ENCODE data around the gene UBE3B.
A peak's percentile ranks its signal among the peaks of the same experiment; 100 is the strongest.

Gene UBE3B

DNA sequence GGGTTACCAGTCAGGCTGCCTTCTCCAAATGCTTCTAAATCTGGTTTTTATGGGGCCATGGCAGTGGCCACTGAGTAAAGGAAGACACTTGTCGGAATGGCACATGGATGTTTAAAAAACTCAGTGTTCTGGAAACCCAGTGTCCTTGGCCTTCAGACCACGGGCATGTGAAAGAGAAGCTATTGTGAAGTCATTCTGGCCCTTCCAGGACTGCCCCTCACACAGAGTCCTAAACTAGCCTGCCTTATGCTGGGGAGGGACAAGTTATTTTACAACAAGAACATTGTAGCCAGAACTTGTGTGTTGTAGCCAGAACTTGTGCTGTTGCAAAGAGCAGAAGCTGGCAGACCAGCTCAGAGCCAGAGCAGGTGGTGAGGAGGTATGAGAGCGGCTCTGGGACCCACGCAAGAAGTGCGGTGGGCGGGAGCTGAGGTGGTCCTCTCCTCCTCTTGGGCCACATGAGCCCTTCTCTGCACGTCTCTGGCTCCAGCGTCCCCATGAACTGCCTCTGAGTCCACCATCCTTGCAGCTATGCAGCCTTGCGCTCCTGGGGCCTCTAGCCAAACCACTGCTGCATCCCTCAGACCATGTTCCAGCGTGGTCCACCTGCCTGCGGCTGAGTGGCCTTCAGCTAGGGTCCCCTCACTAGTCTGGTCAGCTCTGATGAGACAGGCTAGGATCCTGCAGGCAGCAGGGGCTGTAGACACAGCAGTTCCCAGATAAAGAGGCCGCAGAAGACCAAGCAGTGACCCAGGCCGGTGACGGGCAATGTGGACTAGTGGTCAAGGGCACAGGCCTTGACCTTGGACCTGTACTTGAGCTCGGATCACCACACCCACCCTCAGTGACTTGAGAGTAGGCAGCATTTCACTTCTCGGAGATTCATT is 63.3 kb downstream of the UBE3B start:
- Histone ChIP-seq H4K12ac (ENCODE audit: low read depth, low read length) (no peak overlapping the region), H3K9ac (ENCODE audit: low read length) (no peak overlapping the region), H3K14ac (ENCODE audit: low read length) (no peak overlapping the region), H3K4ac (ENCODE audit: low read depth, low read length) (no peak overlapping the region), H3K18ac (ENCODE audit: low read length) (no peak overlapping the region), H3K27ac (ENCODE audit: low read depth, low read length) (no peak overlapping the region), H2BK120ac (ENCODE audit: insufficient read depth, low read length, poor library complexity) (no peak overlapping the region), H4K91ac (ENCODE audit: low read depth, low read length) (no peak overlapping the region), H3K4me1 (ENCODE audit: control insufficient read depth in 1 of 2, insufficient read depth in 2 of 2, low read length in 2 of 2) (peaks cover 3% of the 10 kb centered on the region in 2 experiments), H3K79me1 (ENCODE audit: low read length) (no peaks in the 10 kb centered on the region), H2BK12ac (ENCODE audit: low read length) (no peak overlapping the region), H3K27me3 (ENCODE audit: insufficient read depth, low read length) (no peaks in the 10 kb centered on the region), H3K79me2 (ENCODE audit: control insufficient read depth, insufficient read depth, low read length, poor library complexity) (no peaks in the 10 kb centered on the region), H2BK5ac (ENCODE audit: low read depth, low read length, poor library complexity) (no peak overlapping the region), H3K23ac (ENCODE audit: low read length) (no peak overlapping the region), H3K36me3 (ENCODE audit: control insufficient read depth in 1 of 2, insufficient read depth in 2 of 2, low read length in 2 of 2) (peaks cover 2% of the 10 kb centered on the region in 2 experiments), H3K4me2 (ENCODE audit: low read length) (no peak overlapping the region), H2AK5ac (ENCODE audit: low read length) (no peak overlapping the region), H4K8ac (ENCODE audit: low read depth, low read length) (no peak overlapping the region), H2AFZ (ENCODE audit: insufficient read depth, low read length, poor library complexity) (no peak overlapping the region), H3K4me3 (ENCODE audit: low read depth, low read length) (peak overlapping the region; percentile 28), H3K9me3 (ENCODE audit: insufficient read depth, low read depth, low read length) (peaks cover 3% of the 10 kb centered on the region)
- no CpG with 5 or more reads among the region's 16 CpGs for WGBS (ENCODE audit: extremely low coverage, insufficient coverage, insufficient read length)
- no peak for DNase-seq

DNA sequence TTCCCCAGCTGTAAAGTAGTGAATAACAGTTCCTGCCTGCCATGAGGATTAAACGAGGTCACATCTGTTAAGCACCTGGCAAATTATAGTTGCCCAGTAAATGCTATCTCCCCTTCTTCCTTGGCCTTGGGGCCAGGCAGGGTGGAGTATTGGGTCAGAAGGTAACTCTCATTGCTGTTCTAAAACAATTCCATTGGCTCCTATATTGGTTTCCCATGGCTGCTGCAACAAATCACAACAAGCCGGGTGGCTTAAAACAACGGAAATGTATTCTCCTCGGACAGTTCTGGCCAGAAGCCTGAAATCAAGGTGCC is 63.9 kb downstream of the UBE3B start:
- Histone ChIP-seq H3K79me2 (ENCODE audit: control insufficient read depth, insufficient read depth, low read length, poor library complexity) (no peaks in the 10 kb centered on the region), H3K9ac (ENCODE audit: low read length) (no peak overlapping the region), H3K79me1 (ENCODE audit: low read length) (no peaks in the 10 kb centered on the region), H2AK5ac (ENCODE audit: low read length) (no peak overlapping the region), H3K9me3 (ENCODE audit: insufficient read depth, low read depth, low read length) (peaks cover 3% of the 10 kb centered on the region), H3K23ac (ENCODE audit: low read length) (no peak overlapping the region), H3K4me3 (ENCODE audit: low read depth, low read length) (no peak overlapping the region), H2BK120ac (ENCODE audit: insufficient read depth, low read length, poor library complexity) (no peak overlapping the region), H3K27me3 (ENCODE audit: insufficient read depth, low read length) (no peaks in the 10 kb centered on the region), H3K18ac (ENCODE audit: low read length) (no peak overlapping the region), H3K27ac (ENCODE audit: low read depth, low read length) (no peak overlapping the region), H4K91ac (ENCODE audit: low read depth, low read length) (no peak overlapping the region), H4K12ac (ENCODE audit: low read depth, low read length) (no peak overlapping the region), H2AFZ (ENCODE audit: insufficient read depth, low read length, poor library complexity) (no peak overlapping the region), H3K14ac (ENCODE audit: low read length) (no peak overlapping the region), H3K4ac (ENCODE audit: low read depth, low read length) (no peak overlapping the region), H2BK12ac (ENCODE audit: low read length) (no peak overlapping the region), H2BK5ac (ENCODE audit: low read depth, low read length, poor library complexity) (no peak overlapping the region), H3K36me3 (ENCODE audit: control insufficient read depth in 1 of 2, insufficient read depth in 2 of 2, low read length in 2 of 2) (no peaks in the 10 kb centered on the region), H4K8ac (ENCODE audit: low read depth, low read length) (no peak overlapping the region), H3K4me1 (ENCODE audit: control insufficient read depth in 1 of 2, insufficient read depth in 2 of 2, low read length in 2 of 2) (peaks cover 3% of the 10 kb centered on the region in 2 experiments), H3K4me2 (ENCODE audit: low read length) (no peak overlapping the region)
- no peak for DNase-seq
- WGBS (ENCODE audit: extremely low coverage, insufficient coverage, insufficient read length): no CpG with 5 or more reads among the region's 4 CpGs

DNA sequence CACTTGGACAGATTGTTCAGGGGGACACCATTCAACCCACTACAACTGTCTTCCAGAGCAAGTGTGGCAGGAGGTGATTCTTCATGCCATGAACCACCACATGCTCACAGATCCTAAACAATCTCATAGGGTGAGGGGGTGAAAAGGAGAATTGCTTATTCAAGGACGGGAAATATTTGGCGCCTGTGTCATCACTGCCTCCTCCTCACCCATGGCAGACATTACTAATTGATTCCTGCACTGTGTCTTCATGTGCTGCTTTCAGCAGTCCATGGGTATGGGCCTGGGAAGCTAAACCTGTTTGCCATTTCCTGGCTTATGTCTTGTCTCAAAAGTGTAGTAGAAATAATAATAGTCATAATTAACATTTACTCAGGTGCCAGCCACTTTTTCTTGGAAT is 64.6 kb downstream of the UBE3B start:
- peaks cover 3% of the 10 kb centered on the region in 2 experiments for H3K4me1 ChIP-seq (ENCODE audit: control insufficient read depth in 1 of 2, insufficient read depth in 2 of 2, low read length in 2 of 2)
- no peak overlapping the region for H4K8ac ChIP-seq (ENCODE audit: low read depth, low read length)
- H3K79me1 ChIP-seq (ENCODE audit: low read length): no peaks in the 10 kb centered on the region
- H3K14ac ChIP-seq (ENCODE audit: low read length): no peak overlapping the region
- no peak overlapping the region for H3K27ac ChIP-seq (ENCODE audit: low read depth, low read length)
- no peak overlapping the region for H3K23ac ChIP-seq (ENCODE audit: low read length)
- H2AK5ac ChIP-seq (ENCODE audit: low read length): no peak overlapping the region
- H4K91ac ChIP-seq (ENCODE audit: low read depth, low read length): no peak overlapping the region
- H3K9ac ChIP-seq (ENCODE audit: low read length): no peak overlapping the region
- no peak overlapping the region for H4K12ac ChIP-seq (ENCODE audit: low read depth, low read length)
- H3K79me2 ChIP-seq (ENCODE audit: control insufficient read depth, insufficient read depth, low read length, poor library complexity): no peaks in the 10 kb centered on the region
- H2BK120ac ChIP-seq (ENCODE audit: insufficient read depth, low read length, poor library complexity): no peak overlapping the region
- no peak overlapping the region for H3K4me2 ChIP-seq (ENCODE audit: low read length)
- no peak overlapping the region for H3K4ac ChIP-seq (ENCODE audit: low read depth, low read length)
- H3K4me3 ChIP-seq (ENCODE audit: low read depth, low read length): no peak overlapping the region
- no peaks in the 10 kb centered on the region for H3K36me3 ChIP-seq (ENCODE audit: control insufficient read depth in 1 of 2, insufficient read depth in 2 of 2, low read length in 2 of 2)
- no peak overlapping the region for H2BK12ac ChIP-seq (ENCODE audit: low read length)
- no peaks in the 10 kb centered on the region for H3K27me3 ChIP-seq (ENCODE audit: insufficient read depth, low read length)
- no CpG with 5 or more reads among the region's 2 CpGs for WGBS (ENCODE audit: extremely low coverage, insufficient coverage, insufficient read length)
- DNase-seq: peak in 1 of 2 donors; percentile 11
- no peak overlapping the region for H2BK5ac ChIP-seq (ENCODE audit: low read depth, low read length, poor library complexity)
- H3K18ac ChIP-seq (ENCODE audit: low read length): no peak overlapping the region
- no peak overlapping the region for H2AFZ ChIP-seq (ENCODE audit: insufficient read depth, low read length, poor library complexity)
- peaks cover 3% of the 10 kb centered on the region for H3K9me3 ChIP-seq (ENCODE audit: insufficient read depth, low read depth, low read length)

DNA sequence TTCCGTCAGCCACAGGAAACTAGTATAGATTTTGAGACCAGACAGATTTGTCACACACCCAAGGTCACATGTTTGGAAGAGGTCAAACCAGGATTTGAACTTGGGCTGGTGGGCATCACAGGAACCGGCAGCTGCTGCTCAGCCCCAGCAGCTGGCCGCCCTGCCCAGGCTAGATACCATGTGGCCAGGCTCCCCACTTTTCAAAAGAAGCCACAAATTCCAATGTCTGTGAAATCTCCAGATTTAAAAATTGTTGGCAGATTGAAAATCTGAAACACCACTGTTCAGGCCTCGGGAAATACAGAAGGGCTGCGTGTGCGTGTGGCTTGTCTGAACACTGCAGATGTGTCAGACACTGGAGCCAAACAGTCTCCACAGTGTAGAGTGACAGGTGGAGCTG is 65.4 kb downstream of the UBE3B start:
- Histone ChIP-seq H3K4ac (ENCODE audit: low read depth, low read length) (no peak overlapping the region), H3K9me3 (ENCODE audit: insufficient read depth, low read depth, low read length) (peaks cover 3% of the 10 kb centered on the region), H2AK5ac (ENCODE audit: low read length) (no peak overlapping the region), H2BK5ac (ENCODE audit: low read depth, low read length, poor library complexity) (no peak overlapping the region), H3K9ac (ENCODE audit: low read length) (no peak overlapping the region), H3K36me3 (ENCODE audit: control insufficient read depth in 1 of 2, insufficient read depth in 2 of 2, low read length in 2 of 2) (no peaks in the 10 kb centered on the region), H2AFZ (ENCODE audit: insufficient read depth, low read length, poor library complexity) (no peak overlapping the region), H3K27me3 (ENCODE audit: insufficient read depth, low read length) (no peaks in the 10 kb centered on the region), H4K12ac (ENCODE audit: low read depth, low read length) (no peak overlapping the region), H3K27ac (ENCODE audit: low read depth, low read length) (no peak overlapping the region), H3K14ac (ENCODE audit: low read length) (no peak overlapping the region), H4K8ac (ENCODE audit: low read depth, low read length) (no peak overlapping the region), H4K91ac (ENCODE audit: low read depth, low read length) (no peak overlapping the region), H3K79me1 (ENCODE audit: low read length) (no peaks in the 10 kb centered on the region), H3K4me2 (ENCODE audit: low read length) (no peak overlapping the region), H2BK12ac (ENCODE audit: low read length) (no peak overlapping the region), H3K18ac (ENCODE audit: low read length) (no peak overlapping the region), H3K79me2 (ENCODE audit: control insufficient read depth, insufficient read depth, low read length, poor library complexity) (no peaks in the 10 kb centered on the region), H2BK120ac (ENCODE audit: insufficient read depth, low read length, poor library complexity) (no peak overlapping the region), H3K4me1 (ENCODE audit: control insufficient read depth in 1 of 2, insufficient read depth in 2 of 2, low read length in 2 of 2) (peaks cover 3% of the 10 kb centered on the region in 2 experiments), H3K4me3 (ENCODE audit: low read depth, low read length) (no peak overlapping the region), H3K23ac (ENCODE audit: low read length) (no peak overlapping the region)
- WGBS (ENCODE audit: extremely low coverage, insufficient coverage, insufficient read length): no CpG with 5 or more reads among the region's 6 CpGs
- no peak for DNase-seq

Data from trophoblast cell (in vitro differentiated cells and primary cell).